ENCODE data around the gene ZBP1. TPM values are rescaled to one million over a fixed set of nuclear protein-coding genes. Genes with fewer than 3 reads are reported as not detected.

ZBP1 gene
- total and polyA plus RNA-seq, 10 of the 15 experiments (the other 5 are each of a cell fraction or from before 2014, with no cell fraction given): 0.93 to 10.6 (median 4.8) TPM

DNA sequence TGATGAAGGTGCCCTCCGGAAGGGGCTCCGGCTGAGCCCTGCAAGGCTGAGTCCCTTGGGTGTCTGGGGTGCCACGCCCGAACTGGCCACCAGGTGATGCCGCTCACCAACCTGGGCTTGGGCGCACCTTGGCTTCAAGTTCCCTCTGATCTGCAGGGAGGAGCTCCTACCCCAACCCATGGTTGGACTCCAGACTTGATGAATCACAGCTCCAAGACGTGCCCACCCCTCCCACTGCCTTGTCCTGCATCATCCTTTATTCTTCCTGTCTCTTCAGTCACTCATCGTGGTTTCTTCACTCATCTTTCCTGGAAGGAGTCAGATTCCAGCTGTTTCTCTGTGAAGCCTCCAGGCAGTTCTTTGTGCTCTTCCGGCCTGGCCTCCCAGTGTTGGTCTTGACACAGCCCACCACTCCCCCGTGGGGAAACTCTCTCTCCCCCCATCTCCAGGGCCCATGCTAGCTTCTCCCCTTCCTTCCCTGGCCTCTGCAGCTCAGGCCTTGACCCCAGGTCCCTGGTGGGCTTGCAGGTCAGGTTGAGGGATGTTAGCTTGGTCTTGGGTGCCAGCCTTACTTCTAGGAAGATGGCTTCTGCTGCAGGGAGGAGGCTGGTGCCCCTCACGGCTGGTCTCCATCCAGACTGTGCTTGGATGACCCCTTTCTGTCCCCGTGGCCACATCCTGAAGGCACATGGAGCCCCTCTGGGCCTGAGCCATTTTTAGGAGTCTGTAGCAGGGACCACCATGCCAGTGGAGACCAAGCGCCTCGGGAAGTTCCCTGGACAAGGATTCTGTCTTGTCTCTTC, 2.6 kb upstream of the ZBP1 start (continued):
- TF ChIP-seq, protein P1, sequence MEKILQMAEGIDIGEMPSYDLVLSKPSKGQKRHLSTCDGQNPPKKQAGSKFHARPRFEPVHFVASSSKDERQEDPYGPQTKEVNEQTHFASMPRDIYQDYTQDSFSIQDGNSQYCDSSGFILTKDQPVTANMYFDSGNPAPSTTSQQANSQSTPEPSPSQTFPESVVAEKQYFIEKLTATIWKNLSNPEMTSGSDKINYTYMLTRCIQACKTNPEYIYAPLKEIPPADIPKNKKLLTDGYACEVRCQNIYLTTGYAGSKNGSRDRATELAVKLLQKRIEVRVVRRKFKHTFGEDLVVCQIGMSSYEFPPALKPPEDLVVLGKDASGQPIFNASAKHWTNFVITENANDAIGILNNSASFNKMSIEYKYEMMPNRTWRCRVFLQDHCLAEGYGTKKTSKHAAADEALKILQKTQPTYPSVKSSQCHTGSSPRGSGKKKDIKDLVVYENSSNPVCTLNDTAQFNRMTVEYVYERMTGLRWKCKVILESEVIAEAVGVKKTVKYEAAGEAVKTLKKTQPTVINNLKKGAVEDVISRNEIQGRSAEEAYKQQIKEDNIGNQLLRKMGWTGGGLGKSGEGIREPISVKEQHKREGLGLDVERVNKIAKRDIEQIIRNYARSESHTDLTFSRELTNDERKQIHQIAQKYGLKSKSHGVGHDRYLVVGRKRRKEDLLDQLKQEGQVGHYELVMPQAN (conservative IDR thresholded peaks at IDR 0.05): no peak

DNA sequence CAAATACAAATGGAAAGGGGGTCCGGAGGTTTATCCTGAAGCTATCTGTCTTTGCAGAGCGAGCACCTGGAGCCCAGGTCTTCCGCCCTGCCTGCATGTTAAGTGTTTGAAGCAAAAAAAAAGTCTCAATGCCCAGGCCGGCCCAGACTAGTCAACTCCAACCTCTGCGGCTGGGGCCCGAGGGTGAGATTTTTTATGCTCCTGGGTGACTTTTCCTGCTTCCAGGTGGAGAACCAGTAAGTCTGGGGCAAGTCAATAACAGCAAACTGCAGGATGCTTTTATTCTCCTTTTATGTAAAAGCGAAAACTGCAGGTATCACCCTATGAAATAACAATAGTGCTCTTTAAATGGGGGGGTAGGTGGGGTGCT, 2.0 kb upstream of the ZBP1 start:
- 65% methylated on average over 7 of the region's 7 CpGs for WGBS (ENCODE audit: insufficient coverage, insufficient replicate concordance, low lambda C conversion rate, missing lambda C conversion rate)
- Histone ChIP-seq H4K20me1 (ENCODE audit: control insufficient read depth, insufficient read depth) (no peaks in the 10 kb centered on the region), H3K4me2 (ENCODE audit: control insufficient read depth, insufficient read depth) (no peak overlapping the region), H3K4me3 (no peak overlapping the region), H3K4me1 (ENCODE audit: control insufficient read depth, insufficient read depth, low read length) (peaks cover 42% of the 10 kb centered on the region), H3K79me2 (ENCODE audit: control insufficient read depth, insufficient read depth, low read length) (no peaks in the 10 kb centered on the region), H3K9me3 (replicated peaks; ENCODE audit: control insufficient read depth, insufficient read depth, low read length) (peaks cover 2% of the 10 kb centered on the region; the same call in 1 of the 3 replicates), H3K27me3 (replicated peaks in 1 of 2; ENCODE audit: control insufficient read depth in 2 of 2, insufficient read depth in 2 of 2, low read length in 1 of 2) (no peaks in the 10 kb centered on the region), H3K36me3 (ENCODE audit: control insufficient read depth in 2 of 2, insufficient read depth in 2 of 2, low read length in 1 of 2) (no peaks in the 10 kb centered on the region), H2AFZ (ENCODE audit: control insufficient read depth, low read depth, low read length) (no peak overlapping the region), H3K9ac (ENCODE audit: control insufficient read depth, insufficient read depth, low read length) (no peak overlapping the region), H3K27ac (ENCODE audit: control insufficient read depth, insufficient read depth) (no peak overlapping the region)
- SMC1A ChIA-PET (ENCODE audit: uncharacterized antibody, unreplicated experiment): interaction anchor here (0.8 to 1.2 kb wide), 3 partner anchors 47 to 558 kb away, joined by 3 to 7 read pairs (median 3); no protein-coding TSS in a partner anchor
- FAIRE-seq: no peak
- POLR2A ChIA-PET: no interaction called here
- no TSS peak for BruUV-seq (replicated peaks)
- no peak for DNase-seq (ENCODE audit: low read depth, low spot score)
- RAD21 ChIA-PET (ENCODE audit: unreplicated experiment): interaction anchor here (0.8 to 2.9 kb wide), 4 partner anchors 26 to 558 kb away, joined by 3 to 6 read pairs (median 4); no protein-coding TSS in a partner anchor
- intact Hi-C loops (cut with micrococcal nuclease; ENCODE audit: unreplicated experiment) (no loop called here), in situ Hi-C loops (cut with MboI) (no loop called here)
- ATAC-seq: no peak
- CTCF ChIA-PET: interaction anchor here (0.9 to 5.9 kb wide), 7 partner anchors 20 to 589 kb away, joined by 3 to 32 read pairs (median 5); no protein-coding TSS in a partner anchor
- TF ChIP-seq, protein P2, sequence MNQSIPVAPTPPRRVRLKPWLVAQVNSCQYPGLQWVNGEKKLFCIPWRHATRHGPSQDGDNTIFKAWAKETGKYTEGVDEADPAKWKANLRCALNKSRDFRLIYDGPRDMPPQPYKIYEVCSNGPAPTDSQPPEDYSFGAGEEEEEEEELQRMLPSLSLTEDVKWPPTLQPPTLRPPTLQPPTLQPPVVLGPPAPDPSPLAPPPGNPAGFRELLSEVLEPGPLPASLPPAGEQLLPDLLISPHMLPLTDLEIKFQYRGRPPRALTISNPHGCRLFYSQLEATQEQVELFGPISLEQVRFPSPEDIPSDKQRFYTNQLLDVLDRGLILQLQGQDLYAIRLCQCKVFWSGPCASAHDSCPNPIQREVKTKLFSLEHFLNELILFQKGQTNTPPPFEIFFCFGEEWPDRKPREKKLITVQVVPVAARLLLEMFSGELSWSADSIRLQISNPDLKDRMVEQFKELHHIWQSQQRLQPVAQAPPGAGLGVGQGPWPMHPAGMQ (IDR thresholded peaks at IDR 0.05; ENCODE audit: borderline replicate concordance): no peak
- TF ChIP-seq, protein P3, sequence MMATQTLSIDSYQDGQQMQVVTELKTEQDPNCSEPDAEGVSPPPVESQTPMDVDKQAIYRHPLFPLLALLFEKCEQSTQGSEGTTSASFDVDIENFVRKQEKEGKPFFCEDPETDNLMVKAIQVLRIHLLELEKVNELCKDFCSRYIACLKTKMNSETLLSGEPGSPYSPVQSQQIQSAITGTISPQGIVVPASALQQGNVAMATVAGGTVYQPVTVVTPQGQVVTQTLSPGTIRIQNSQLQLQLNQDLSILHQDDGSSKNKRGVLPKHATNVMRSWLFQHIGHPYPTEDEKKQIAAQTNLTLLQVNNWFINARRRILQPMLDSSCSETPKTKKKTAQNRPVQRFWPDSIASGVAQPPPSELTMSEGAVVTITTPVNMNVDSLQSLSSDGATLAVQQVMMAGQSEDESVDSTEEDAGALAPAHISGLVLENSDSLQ (IDR thresholded peaks at IDR 0.05): no peak
- TF ChIP-seq BCL11A (IDR thresholded peaks at IDR 0.05; ENCODE audit: low read depth, low read length): no peak
- no peak for TF ChIP-seq DPF2 (IDR thresholded peaks at IDR 0.05)
- TF ChIP-seq KAT2A (conservative IDR thresholded peaks at IDR 0.05; ENCODE audit: control insufficient read depth, low read depth, low read length): no peak
- no peak for TF ChIP-seq BACH1 (IDR thresholded peaks at IDR 0.05; ENCODE audit: borderline replicate concordance)
- TF ChIP-seq CEBPB (IDR thresholded peaks at IDR 0.05; ENCODE audit: borderline replicate concordance in 1 of 2, low read depth in 2 of 2, low read length in 2 of 2): no peak
- no peak for TF ChIP-seq RBBP5 (conservative IDR thresholded peaks at IDR 0.05)
- TF ChIP-seq, protein P4, sequence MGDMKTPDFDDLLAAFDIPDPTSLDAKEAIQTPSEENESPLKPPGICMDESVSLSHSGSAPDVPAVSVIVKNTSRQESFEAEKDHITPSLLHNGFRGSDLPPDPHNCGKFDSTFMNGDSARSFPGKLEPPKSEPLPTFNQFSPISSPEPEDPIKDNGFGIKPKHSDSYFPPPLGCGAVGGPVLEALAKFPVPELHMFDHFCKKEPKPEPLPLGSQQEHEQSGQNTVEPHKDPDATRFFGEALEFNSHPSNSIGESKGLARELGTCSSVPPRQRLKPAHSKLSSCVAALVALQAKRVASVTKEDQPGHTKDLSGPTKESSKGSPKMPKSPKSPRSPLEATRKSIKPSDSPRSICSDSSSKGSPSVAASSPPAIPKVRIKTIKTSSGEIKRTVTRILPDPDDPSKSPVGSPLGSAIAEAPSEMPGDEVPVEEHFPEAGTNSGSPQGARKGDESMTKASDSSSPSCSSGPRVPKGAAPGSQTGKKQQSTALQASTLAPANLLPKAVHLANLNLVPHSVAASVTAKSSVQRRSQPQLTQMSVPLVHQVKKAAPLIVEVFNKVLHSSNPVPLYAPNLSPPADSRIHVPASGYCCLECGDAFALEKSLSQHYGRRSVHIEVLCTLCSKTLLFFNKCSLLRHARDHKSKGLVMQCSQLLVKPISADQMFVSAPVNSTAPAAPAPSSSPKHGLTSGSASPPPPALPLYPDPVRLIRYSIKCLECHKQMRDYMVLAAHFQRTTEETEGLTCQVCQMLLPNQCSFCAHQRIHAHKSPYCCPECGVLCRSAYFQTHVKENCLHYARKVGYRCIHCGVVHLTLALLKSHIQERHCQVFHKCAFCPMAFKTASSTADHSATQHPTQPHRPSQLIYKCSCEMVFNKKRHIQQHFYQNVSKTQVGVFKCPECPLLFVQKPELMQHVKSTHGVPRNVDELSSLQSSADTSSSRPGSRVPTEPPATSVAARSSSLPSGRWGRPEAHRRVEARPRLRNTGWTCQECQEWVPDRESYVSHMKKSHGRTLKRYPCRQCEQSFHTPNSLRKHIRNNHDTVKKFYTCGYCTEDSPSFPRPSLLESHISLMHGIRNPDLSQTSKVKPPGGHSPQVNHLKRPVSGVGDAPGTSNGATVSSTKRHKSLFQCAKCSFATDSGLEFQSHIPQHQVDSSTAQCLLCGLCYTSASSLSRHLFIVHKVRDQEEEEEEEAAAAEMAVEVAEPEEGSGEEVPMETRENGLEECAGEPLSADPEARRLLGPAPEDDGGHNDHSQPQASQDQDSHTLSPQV (IDR thresholded peaks at IDR 0.05): no peak
- TF ChIP-seq, protein P5, sequence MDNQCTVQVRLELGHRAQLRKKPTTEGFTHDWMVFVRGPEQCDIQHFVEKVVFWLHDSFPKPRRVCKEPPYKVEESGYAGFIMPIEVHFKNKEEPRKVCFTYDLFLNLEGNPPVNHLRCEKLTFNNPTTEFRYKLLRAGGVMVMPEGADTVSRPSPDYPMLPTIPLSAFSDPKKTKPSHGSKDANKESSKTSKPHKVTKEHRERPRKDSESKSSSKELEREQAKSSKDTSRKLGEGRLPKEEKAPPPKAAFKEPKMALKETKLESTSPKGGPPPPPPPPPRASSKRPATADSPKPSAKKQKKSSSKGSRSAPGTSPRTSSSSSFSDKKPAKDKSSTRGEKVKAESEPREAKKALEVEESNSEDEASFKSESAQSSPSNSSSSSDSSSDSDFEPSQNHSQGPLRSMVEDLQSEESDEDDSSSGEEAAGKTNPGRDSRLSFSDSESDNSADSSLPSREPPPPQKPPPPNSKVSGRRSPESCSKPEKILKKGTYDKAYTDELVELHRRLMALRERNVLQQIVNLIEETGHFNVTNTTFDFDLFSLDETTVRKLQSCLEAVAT (IDR thresholded peaks at IDR 0.05): no peak
